Vagina (tissue), 2 donors: Measurements from ENCODE around the gene OR14A16.

Experiments used
- POLR2A ChIP-seq, 2 donors: fragments of 450-650 bp; IDR thresholded peaks; one replicate each; pipeline ENCODE4 v1.6.1; 2017; ENCODE audit warnings: antibody characterized with exemption in 2 of 2, mild to moderate bottlenecking in 2 of 2, moderate library complexity in 2 of 2
- TF ChIP-seq, protein P1 (sequence below), 3 experiments: fragments of 450-650 bp in 2 of 3; fragments of 200-600 bp in 1 of 3; sonication (generic) in 1 of 3; IDR thresholded peaks; one replicate each; pipeline ENCODE4 v1.5.1; 2017 to 2019; ENCODE audit warnings: antibody characterized with exemption in 3 of 3, mild to moderate bottlenecking in 2 of 3, moderate library complexity in 2 of 3

- TF ChIP-seq POLR2A (IDR thresholded peaks at IDR 0.05): no peak
- TF ChIP-seq, protein P1, sequence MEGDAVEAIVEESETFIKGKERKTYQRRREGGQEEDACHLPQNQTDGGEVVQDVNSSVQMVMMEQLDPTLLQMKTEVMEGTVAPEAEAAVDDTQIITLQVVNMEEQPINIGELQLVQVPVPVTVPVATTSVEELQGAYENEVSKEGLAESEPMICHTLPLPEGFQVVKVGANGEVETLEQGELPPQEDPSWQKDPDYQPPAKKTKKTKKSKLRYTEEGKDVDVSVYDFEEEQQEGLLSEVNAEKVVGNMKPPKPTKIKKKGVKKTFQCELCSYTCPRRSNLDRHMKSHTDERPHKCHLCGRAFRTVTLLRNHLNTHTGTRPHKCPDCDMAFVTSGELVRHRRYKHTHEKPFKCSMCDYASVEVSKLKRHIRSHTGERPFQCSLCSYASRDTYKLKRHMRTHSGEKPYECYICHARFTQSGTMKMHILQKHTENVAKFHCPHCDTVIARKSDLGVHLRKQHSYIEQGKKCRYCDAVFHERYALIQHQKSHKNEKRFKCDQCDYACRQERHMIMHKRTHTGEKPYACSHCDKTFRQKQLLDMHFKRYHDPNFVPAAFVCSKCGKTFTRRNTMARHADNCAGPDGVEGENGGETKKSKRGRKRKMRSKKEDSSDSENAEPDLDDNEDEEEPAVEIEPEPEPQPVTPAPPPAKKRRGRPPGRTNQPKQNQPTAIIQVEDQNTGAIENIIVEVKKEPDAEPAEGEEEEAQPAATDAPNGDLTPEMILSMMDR (IDR thresholded peaks at IDR 0.05): no peak
Observed at GRCh38 chr1:247769603-247770002, 54.3 kb downstream of the OR14A16 start.
